ENCODE data around the gene KCNK7.

GRCh38 chr11:65571420-65571819, 24.2 kb downstream of the KCNK7 start:
- TF ChIP-seq POLR2A (IDR thresholded peaks at IDR 0.05; ENCODE audit: borderline replicate concordance, extremely low read depth, insufficient read depth, insufficient read length) (no peak), CTCF (IDR thresholded peaks at IDR 0.05 in 2 of 3, conservative IDR thresholded peaks at IDR 0.05 in 1 of 3; ENCODE audit: borderline replicate concordance in 1 of 3, insufficient read depth in 1 of 3, low read depth in 2 of 3, low read length in 2 of 3) (no peak), SP1 (IDR thresholded peaks at IDR 0.05; ENCODE audit: low read depth) (no peak), REST (IDR thresholded peaks at IDR 0.05; ENCODE audit: low read depth) (no peak), YY1 (IDR thresholded peaks at IDR 0.05; ENCODE audit: extremely low read depth, insufficient replicate concordance, low read depth, low read length) (no peak), MAX (IDR thresholded peaks at IDR 0.05) (no peak), POLR2AphosphoS5 (IDR thresholded peaks at IDR 0.05; ENCODE audit: low read depth, low read length) (no peak), ZNF274 (IDR thresholded peaks at IDR 0.05; ENCODE audit: low read depth, low read length) (no peak), EZH2phosphoT487 (IDR thresholded peaks at IDR 0.05; ENCODE audit: borderline replicate concordance) (no peak), TCF7L2 (IDR thresholded peaks at IDR 0.05; ENCODE audit: borderline replicate concordance, extremely low read depth, insufficient read depth, insufficient read length) (no peak), EZH2 (IDR thresholded peaks at IDR 0.05) (no peak), CEBPB (IDR thresholded peaks at IDR 0.05; ENCODE audit: low read depth) (no peak), ZBTB33 (IDR thresholded peaks at IDR 0.05; ENCODE audit: extremely low read depth, insufficient replicate concordance, low read length) (no peak)
